ENCODE measurements around the gene ZAR1L. TPM values are rescaled to one million over a fixed set of nuclear protein-coding genes. Genes with fewer than 3 reads are reported as not detected.
A peak's percentile ranks its signal among the peaks of the same experiment; 100 is the strongest.
"Not testable (repeated sequence)": the region's sequence is repeated elsewhere in the genome, so short reads cannot be mapped to it uniquely, and the experiment has no call there.

Gene ZAR1L
- total RNA-seq, result not detected in 2 replicates
- long read RNA-seq, result 0 reads

- Mint-ChIP-seq H3K9me3 (ENCODE audit: low read depth) (no peaks in the 10 kb centered on the region), H3K36me3 (ENCODE audit: insufficient read depth) (no peaks in the 10 kb centered on the region), H3K4me3 (ENCODE audit: low read depth) (peak within 1 kb of the TSS; percentile 91), H3K27me3 (peaks cover 3% of the 10 kb centered on the region), H3K27ac (peak within 1 kb of the TSS; percentile 100), H3K4me1 (ENCODE audit: low read depth) (peaks cover 4% of the 10 kb centered on the region)
- DNase-seq (ENCODE audit: low spot score, unreplicated experiment), result peak; percentile 67
- TF ChIP-seq, protein P1, sequence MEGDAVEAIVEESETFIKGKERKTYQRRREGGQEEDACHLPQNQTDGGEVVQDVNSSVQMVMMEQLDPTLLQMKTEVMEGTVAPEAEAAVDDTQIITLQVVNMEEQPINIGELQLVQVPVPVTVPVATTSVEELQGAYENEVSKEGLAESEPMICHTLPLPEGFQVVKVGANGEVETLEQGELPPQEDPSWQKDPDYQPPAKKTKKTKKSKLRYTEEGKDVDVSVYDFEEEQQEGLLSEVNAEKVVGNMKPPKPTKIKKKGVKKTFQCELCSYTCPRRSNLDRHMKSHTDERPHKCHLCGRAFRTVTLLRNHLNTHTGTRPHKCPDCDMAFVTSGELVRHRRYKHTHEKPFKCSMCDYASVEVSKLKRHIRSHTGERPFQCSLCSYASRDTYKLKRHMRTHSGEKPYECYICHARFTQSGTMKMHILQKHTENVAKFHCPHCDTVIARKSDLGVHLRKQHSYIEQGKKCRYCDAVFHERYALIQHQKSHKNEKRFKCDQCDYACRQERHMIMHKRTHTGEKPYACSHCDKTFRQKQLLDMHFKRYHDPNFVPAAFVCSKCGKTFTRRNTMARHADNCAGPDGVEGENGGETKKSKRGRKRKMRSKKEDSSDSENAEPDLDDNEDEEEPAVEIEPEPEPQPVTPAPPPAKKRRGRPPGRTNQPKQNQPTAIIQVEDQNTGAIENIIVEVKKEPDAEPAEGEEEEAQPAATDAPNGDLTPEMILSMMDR (IDR thresholded peaks at IDR 0.05; ENCODE audit: unreplicated experiment), result no peak
Observed at GRCh38 chr13:32315238-32316027, at the start of gene ZAR1L, which contains the start of gene BRCA2. Gene ZAR1L (minus strand): TSS chr13:32315363. CDS start chr13:32311925, 3,438 bp downstream. Gene BRCA2 (plus strand): TSS chr13:32315508. CDS start chr13:32316461, 953 bp downstream.

GRCh38 chr13:32362574-32362973 lies 47.4 kb upstream of the ZAR1L start:
- Mint-ChIP-seq H3K9me3 (ENCODE audit: low read depth) (no peaks in the 10 kb centered on the region), H3K27ac (no peak overlapping the region), H3K4me3 (ENCODE audit: low read depth) (no peak overlapping the region), H3K4me1 (ENCODE audit: low read depth) (no peaks in the 10 kb centered on the region), H3K27me3 (no peaks in the 10 kb centered on the region), H3K36me3 (ENCODE audit: insufficient read depth) (peaks cover 4% of the 10 kb centered on the region)
- DNase-seq (ENCODE audit: low spot score, unreplicated experiment), result no peak
- TF ChIP-seq, protein P1 (IDR thresholded peaks at IDR 0.05; ENCODE audit: unreplicated experiment), result no peak

DNA sequence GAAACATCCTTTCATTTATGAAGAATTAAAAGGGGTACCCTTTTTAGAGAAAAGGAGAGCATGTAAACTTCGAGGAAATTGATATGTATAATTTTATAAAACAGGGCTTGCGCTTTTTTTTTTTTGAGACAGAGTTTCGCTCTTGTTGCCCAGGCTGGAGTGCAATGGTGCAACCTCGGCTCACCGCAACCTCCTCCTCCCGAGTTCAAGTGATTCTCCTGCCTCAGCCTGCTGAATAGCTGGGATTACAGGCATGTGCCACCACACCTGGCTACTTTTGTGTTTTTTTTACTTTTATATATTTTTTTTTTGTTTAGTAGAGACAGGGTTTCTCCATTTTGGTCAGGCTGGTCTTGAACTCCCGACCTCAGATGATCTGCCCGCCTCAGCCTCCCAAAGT lies 40.8 kb upstream of the ZAR1L start:
- not testable (repeated sequence) for H3K4me1 Mint-ChIP-seq (ENCODE audit: low read depth); H3K27me3 Mint-ChIP-seq; H3K4me3 Mint-ChIP-seq (ENCODE audit: low read depth); DNase-seq (ENCODE audit: low spot score, unreplicated experiment); H3K27ac Mint-ChIP-seq; H3K36me3 Mint-ChIP-seq (ENCODE audit: insufficient read depth); H3K9me3 Mint-ChIP-seq (ENCODE audit: low read depth)

DNA sequence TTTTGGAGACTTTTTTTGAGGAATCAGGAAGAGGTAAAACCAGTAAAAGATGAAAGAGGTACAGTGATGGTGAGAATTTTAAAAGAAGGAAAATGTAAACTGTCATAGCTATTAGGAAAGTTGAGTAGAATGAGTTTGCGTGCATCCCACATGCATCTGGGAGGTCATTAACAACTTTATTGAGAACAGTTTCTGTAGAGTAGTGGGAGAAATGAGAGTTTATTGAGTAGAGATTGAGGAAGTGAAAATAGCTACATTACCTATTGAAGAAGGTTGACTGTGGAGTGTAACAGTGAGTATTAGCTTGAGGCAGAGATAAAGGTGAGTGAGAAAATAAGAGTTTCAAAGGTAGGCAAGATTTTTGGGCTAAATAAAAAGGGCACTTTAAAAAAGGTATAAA lies 38.9 kb upstream of the ZAR1L start:
- no peaks in the 10 kb centered on the region for H3K9me3 Mint-ChIP-seq (ENCODE audit: low read depth)
- TF ChIP-seq, protein P1 (IDR thresholded peaks at IDR 0.05; ENCODE audit: unreplicated experiment), result no peak
- no peak overlapping the region for H3K4me3 Mint-ChIP-seq (ENCODE audit: low read depth)
- no peak for DNase-seq (ENCODE audit: low spot score, unreplicated experiment)
- H3K27ac Mint-ChIP-seq, result no peak overlapping the region
- peaks cover 10% of the 10 kb centered on the region for H3K36me3 Mint-ChIP-seq (ENCODE audit: insufficient read depth)
- H3K4me1 Mint-ChIP-seq (ENCODE audit: low read depth), result no peaks in the 10 kb centered on the region
- no peaks in the 10 kb centered on the region for H3K27me3 Mint-ChIP-seq

- H3K36me3 Mint-ChIP-seq (ENCODE audit: insufficient read depth), result peaks cover 10% of the 10 kb centered on the region
- DNase-seq (ENCODE audit: low spot score, unreplicated experiment); H3K27ac Mint-ChIP-seq; H3K27me3 Mint-ChIP-seq; H3K9me3 Mint-ChIP-seq (ENCODE audit: low read depth); H3K4me1 Mint-ChIP-seq (ENCODE audit: low read depth); H3K4me3 Mint-ChIP-seq (ENCODE audit: low read depth): not testable (repeated sequence)
Observed at GRCh38 chr13:32350839-32351441, 35.8 kb upstream of the ZAR1L start.

DNA sequence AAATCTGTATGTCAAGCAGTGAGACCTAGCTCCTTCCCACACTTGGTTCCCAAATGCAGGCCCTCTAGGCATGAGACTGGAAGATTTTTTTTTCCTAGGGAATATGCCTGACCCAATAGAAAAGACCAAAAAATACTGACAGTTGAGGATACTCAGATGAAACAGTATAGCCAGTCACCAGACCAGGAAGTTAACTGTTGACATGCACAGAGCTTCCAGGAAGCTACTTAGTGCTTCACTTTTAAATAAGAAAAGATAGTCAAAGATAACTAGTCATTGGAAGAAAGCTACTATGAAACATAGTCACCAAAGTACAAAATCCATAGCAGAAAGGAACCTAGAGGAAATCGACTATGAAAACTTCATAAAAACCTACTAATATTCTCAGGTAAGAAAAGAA lies 32.5 kb upstream of the ZAR1L start:
- TF ChIP-seq, protein P1 (IDR thresholded peaks at IDR 0.05; ENCODE audit: unreplicated experiment), result no peak
- no peak overlapping the region for H3K4me3 Mint-ChIP-seq (ENCODE audit: low read depth)
- H3K36me3 Mint-ChIP-seq (ENCODE audit: insufficient read depth), result peaks cover 10% of the 10 kb centered on the region
- no peaks in the 10 kb centered on the region for H3K9me3 Mint-ChIP-seq (ENCODE audit: low read depth)
- no peaks in the 10 kb centered on the region for H3K27me3 Mint-ChIP-seq
- no peak for DNase-seq (ENCODE audit: low spot score, unreplicated experiment)
- H3K4me1 Mint-ChIP-seq (ENCODE audit: low read depth), result no peaks in the 10 kb centered on the region
- no peak overlapping the region for H3K27ac Mint-ChIP-seq
